Mucosa of gallbladder (tissue), 1 donor: Measurements from ENCODE around the gene CHST5. TPM values are rescaled to one million over a fixed set of nuclear protein-coding genes. Genes with fewer than 3 reads are reported as not detected.
"Not testable (repeated sequence)": the region's sequence is repeated elsewhere in the genome, so short reads cannot be mapped to it uniquely, and the experiment has no call there.

Experiments used
- DNase-seq: peaks from one replicate; pipeline ENCODE4 v3.0.0-alpha.2; 2020; ENCODE audit warnings: low spot score
- total RNA-seq: library from RNA; stranded (reverse); gene quantifications from one replicate; pipeline ENCODE4 v1.2.1, GENCODE V29; 2021
- donor health status: DM: no; HTN: no; CAD: no.

CHST5 gene
- total RNA-seq, 1 donor from 2014 or later: 0.63 TPM

DNA sequence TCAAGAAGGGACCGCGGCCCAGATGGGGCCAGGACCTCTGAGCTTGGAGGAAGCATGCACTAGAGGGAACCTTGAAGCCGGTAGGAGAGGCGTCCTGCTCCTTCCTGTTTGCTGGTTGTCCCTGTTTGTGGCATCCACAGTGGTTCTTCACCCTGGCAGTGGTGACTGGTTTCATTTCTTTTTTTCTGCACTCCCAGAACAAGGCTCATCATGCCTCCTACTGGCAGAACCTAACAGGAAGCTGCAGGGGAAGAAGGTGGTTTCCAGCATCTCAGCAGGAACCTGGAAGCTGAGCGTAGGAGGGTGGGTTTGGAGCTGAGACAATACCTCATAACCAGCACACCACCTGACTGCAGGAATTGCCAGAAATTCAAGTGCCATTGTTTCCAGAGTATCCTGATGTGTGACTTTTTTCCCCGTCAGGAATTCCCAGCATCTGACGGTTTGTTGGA, 14.3 kb upstream of the CHST5 start:
- peak; percentile 59 for DNase-seq

DNA sequence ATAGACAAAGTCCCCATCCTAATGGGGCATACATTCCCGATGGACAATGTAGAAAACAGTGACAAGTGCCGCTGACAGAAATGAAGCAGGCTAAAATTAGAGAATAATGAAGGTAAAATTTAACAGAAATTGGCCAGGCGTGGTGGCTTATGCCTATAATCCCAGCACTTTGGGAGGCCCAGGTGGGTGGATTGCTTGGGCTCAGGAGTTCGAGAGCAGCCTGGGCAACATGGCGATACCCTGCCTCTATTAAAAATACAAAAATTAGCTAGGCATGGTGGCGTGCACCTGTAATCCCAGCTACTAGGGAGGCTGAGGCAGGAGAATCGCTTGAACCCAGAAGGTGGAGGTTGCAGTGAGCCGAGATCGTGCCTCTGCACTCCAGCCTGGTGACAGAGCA, 12.5 kb upstream of the CHST5 start:
- DNase-seq: not testable (repeated sequence)

DNA sequence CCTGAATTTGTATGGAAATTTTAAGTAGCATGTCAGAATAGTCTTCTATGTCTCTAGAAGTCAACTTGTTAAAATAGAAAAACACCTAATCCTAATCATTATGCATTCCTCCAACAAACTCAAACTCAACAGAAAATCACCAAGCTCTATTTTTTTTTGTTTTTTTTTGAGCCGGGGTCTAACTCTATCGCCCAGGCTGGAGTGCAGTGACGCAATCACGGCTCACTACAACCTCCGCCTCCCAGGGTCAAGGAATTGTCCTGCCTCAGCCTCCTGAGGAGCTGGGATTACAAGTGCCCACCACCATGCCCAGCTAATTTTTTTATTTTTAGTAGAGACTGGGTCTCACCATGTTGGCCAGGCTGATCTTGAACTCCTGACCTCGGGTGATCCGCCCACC, 10.4 kb upstream of the CHST5 start:
- DNase-seq: no peak

DNA sequence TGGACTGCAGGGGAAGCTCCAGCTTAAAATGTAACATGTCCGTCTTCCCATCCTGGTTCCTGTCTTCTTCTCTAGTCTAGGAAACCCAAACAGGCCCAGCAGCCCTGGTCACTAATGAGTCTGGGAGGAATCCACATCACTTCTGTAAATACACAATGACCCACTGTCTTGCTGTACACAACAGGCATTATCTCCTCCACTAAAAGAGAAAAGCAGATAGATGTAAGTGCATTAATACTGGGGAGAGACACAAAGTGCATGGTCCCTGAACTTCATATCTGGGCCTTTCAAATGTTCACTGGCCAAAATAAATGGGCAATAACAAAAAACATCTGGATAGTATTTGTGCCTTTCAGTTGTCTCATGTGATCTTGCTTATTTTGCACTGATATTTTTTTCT, 10.0 kb upstream of the CHST5 start:
- DNase-seq: not testable (repeated sequence)

DNA sequence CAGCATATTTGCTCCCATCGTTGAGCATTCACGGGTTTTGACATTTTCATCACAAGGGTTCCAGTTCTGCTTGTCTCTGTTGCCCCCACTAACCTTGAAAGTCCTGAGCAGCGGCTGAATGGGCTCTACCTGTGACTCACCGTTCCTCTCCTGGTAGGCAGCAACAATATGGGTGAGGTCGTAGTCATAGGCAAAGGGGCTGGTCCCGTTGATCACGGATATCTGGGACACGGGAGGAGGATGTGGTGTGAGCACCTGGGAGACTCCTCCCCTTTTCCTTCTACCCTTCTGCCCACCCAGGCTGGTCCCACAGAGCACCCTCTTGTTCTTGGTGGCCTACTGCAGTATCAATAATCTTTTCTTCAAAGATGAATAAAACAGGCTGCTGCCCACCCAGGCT, 6.6 kb upstream of the CHST5 start:
- not testable (repeated sequence) for DNase-seq

DNA sequence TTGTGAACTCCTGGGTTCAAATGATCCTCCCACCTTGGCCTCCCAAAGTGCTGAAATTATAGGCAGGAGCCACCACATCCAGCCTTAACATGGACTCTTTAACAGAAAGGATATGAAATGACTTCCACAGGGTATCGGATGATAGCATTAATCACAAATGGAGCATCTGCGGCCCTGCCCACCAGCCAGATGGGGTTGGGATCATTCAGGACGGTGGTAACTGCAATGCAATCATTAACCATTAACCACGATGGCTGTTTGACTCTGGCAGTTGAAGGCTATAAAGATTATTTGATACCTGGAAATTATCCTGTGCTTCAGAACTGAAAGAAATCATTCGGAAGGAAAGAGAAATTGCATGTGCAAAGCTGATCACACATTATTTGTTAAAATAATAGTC, 5.3 kb upstream of the CHST5 start:
- DNase-seq: no peak

DNA sequence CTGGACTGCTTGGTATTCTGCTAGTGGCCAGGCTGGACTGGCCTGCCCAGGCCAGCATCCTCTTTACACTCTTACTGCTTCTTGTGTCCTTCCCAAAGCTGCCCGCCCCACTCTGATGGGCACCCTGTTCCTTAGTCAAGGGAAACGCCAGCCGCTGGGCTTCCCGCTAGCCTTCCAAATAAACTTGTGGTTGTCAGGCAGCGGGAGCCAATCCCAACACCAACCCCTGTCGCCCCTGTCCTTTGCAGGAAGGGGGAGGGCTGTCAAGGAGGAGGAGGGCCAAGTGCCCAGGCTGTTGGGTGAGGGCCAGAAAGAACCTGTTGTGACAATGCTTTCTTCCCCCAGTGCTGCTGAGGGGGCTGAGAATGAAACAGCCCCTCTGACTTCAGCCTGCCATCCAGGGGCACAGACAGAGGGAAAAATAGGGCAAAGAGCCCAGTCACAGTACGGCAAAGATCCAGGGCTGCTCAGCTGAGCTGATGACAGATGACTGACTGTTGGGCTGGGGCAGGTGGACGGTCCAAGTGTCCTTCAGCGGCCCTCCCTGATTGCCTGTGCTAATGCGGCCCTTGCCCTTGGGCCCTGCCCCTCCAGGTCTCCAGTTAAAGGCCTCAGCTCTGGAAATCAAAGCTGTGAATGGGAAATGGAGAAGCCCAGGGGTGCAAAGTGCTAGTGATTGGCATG, 3.1 kb upstream of the CHST5 start:
- DNase-seq: not testable (repeated sequence)

DNA sequence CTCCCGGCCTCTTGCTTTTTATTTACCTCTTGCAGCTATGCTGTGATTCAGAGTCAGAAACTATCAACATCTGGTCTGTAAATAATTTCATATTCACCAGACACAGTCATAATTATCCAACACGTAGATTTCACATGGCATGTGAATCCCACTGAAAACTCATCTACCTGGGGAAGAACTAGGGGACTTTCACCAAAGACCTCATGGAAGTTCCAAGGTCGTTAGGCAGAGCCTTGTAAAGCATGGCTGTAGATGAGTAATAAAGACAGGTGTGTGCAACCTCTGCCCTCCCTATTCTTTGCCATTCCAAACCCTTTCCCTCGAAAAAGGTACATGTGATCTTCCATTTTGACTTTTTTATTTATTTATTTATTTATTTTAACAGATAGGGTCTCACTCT, 1.9 kb upstream of the CHST5 start:
- no peak for DNase-seq

DNA sequence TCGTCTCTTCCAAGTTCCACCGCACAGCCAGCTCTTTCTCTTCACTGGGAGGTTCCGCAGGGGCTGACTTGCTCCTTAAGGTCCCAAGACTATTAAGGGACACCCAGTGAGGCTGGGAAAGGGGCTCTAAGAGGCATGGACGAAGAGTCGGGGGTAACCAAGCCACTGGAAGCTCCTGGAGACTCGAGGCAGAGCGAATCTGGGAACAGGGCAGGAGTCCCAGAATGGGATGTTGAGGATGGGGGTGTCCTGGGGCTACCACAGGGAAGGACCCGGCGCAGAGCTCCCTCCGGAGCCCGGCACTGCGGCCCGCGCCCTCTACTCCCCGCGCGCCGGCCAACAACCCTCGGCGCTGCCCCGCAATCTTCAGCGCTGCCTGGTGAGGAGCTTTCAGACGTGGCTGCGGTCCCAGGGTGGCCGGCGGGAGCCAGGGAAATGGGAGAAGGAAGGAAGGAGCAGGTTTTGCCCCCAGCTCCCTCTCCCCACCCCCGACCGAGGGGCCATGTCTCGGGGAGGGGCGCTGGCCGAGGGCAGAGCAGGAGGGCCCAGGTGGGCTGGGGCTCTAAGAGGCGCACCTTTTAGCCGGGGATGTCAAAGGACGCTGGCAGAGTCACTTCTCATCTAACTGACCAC, 581 bp downstream of the CHST5 start:
- DNase-seq: no peak

DNA sequence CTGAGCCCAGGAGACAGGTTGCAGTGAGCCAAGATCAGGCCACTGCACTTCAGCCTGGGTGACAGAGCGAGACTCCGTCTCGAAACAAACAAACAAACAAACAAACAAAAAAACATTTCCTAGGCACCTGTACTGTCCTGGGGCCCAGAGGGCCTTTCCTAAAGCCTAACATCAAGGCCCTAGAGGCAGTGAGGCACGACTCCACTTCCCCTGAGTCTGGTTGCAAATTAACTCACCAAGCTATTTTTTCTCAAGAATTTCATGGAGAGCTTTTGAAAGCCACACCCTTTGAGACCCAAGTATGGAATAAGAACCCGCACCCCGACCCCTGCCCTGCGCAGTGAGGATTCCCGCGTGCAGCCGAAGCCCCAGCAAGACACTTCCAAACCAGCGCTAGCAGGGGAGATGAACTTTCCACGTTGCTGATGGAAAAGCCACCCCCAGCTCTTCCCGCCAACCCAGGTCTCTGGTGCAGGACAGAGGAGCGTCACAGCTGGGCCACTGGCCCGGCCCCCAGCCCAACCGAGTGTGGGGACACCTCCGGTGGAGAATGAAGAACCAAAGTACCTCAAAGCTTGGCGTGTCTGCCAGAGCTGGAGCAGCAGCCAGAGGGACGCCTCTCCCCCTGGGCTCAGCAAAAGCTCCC, 1.2 kb downstream of the CHST5 start:
- no peak for DNase-seq

DNA sequence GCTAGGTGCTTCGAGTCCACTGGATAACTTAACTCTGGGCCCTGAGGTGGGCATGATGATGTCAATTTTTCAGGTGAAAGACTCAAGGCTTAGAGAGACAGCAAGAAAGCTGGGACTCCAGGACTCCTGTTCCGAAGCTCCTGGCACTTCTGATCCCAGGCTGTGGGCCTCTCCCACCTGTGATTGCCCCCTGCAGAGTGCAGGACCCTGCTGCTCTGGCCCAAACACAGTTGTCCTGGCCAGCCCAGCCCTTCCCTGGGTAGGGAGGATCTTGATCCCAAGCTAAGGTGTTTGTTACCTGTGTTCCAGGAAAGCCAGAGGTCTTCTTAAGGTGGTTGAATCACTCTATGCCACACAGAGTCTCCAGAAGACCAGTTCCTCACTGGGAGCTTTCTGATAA, 3.1 kb downstream of the CHST5 start:
- no peak for DNase-seq

DNA sequence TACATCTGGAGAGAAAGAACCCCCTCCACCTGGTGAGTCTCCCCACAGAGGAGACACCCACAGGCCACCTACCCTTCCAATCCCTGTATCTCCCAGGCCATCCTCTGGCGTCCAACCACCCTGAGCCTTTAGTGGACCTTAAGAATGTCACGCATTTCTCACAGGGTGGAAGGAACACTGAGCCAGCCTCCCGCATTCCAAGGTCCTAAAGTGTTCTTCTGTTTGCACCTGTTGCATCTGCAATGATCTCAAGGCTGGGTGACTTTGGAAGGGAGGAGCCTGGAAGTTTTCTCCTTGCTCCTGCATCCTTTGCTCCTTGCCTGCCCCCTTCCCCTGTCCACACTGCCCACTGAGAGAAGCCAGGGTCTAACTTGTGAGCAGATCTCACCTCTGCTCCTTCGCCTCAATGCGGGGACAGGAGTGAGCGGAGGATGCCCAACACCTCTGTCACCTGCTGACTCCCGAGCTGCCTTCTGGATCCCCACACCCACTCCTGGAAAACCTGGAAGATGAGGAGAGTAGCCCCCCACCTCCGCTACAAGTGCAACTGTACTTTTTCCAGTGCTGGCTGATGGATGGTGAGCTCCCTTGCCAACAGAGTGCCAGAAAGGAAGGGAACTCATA, 3.7 kb downstream of the CHST5 start:
- no peak for DNase-seq

DNA sequence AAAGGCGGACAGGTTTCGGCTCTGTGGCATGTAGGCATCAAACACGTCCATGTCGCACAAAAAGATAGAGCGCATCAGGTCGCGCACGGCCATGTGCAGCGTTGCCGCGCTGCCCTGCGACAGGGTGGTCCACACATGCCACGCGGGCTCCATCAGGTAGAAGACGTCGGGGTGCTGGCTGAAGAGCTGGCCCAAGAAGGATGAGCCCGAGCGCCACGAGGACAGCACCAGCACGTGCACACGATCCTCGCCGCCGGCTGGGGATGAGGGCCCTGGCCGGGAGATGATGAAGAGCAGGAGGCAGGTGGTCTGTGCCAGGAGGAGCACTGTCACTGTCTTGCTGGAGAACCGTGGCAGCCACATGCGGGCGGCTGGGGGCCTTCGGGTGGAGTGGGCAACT, 5.9 kb downstream of the CHST5 start:
- DNase-seq: no peak

DNA sequence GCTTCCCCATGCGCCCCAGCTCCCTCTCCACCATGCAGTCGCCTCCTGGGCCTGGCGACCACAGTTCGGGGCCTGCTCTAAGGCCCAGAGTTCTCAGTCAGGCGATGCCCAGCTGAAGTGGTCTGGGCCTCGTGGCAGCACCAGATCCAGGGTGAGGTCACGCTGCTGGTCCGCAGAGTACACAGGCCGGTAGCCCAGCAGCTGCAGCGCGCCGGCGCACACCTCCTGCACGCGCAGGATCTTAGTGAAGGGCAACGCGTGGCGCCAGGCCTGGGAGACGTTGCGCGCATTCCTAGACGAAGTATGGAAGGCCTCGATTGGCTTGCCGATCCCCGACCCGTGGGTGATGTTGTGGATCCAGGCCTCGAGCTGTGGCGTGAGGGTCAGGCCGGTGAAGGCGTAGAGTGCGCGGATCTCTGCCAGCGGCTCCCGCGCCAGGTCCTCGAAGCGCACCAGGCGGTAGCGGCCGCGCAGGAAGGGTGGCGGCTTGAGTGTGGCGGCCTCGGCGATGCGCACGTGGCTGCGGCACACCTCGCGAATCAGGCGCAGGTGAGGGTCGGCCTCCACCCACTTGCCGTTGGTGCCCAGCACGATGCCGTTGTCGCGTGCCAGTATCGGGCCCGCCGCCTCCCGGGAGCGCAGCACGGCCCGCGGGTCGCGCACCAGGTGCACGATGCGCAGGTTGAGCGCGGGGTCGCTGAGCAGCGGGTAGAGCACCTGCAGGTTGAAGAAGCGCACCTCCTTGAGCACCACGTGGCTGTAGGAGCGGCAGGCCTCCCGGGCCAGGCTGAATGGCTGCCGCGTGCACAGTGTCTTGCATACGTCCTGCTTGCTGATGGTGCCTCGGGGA, 6.6 kb downstream of the CHST5 start:
- DNase-seq: no peak

DNA sequence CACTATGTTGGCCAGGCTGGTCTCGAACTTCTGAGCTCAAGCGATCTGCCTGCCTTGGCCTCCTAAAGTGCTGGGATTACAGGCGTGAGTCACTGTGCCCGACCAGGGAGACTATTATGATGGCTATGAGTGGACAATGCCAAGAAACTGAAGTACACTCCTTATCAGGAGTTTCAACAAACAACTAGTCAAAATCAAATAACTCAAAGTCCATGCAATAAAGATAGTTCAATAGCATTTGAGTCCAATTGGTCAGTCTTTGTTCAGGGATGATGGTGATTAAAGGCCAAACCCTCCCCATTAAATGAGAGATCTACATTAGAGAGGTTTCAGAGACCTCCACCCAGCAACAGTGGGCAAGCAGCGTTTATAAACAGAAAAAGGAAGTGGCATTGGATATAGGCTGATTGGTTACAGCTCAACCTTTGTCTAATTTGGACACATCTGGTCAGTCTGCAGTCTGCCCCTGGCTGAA, 8.0 kb downstream of the CHST5 start:
- DNase-seq: peak; percentile 62

DNA sequence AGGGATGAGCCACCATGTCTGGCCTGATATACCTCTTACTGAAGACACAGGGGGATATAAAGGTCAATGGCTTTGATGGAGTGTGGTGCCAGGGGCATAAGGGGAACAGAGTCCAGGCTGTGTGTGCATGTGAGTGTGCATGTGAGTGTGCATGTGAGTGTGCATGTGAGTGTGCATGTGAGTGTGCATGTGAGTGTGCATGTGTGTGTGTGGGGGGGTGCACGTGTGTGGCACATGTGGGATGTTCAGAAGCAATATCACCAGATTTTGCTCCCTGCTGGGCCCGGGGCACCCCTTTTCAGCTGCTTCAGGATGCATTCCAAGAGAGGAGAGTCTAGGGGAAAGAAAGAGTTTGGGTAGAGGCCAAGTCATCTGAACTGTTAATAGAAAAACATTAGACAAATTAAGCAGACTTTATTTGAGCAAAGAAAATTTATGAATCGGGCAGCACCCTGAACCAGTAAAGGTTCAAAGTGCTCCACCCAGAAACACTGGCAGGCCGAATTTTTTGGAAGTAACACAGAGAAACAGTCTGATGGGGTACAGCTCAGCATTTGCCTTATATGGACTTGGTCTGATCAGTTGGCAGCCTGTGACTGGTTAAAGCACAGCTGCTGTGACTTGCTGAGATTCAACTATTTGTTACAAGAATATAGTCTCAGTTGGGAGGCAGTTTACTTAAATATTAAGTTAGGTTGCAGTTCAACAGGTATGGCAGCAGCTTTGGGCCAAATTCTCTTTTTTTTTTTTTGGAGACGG, 9.7 kb downstream of the CHST5 start:
- DNase-seq: no peak

DNA sequence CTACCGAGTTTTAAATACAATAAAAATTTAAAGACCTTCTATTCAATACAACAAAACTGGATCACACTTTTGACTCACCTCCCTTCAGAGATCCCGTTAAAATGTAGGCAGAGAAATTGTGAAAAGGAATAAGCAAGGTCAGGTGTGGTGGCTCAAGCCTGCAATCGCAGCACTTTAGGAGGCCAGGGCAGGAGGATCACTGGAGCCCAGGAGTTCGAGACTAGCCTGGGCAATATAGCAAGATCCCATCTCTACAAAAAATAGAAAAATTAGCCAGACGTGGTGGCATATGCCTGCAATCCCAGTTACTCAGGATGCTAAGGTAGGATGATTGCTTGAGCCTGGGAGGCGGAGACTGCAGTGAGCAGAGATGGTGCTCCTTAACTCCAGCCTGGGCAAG, 16.7 kb downstream of the CHST5 start:
- DNase-seq: no peak

DNA sequence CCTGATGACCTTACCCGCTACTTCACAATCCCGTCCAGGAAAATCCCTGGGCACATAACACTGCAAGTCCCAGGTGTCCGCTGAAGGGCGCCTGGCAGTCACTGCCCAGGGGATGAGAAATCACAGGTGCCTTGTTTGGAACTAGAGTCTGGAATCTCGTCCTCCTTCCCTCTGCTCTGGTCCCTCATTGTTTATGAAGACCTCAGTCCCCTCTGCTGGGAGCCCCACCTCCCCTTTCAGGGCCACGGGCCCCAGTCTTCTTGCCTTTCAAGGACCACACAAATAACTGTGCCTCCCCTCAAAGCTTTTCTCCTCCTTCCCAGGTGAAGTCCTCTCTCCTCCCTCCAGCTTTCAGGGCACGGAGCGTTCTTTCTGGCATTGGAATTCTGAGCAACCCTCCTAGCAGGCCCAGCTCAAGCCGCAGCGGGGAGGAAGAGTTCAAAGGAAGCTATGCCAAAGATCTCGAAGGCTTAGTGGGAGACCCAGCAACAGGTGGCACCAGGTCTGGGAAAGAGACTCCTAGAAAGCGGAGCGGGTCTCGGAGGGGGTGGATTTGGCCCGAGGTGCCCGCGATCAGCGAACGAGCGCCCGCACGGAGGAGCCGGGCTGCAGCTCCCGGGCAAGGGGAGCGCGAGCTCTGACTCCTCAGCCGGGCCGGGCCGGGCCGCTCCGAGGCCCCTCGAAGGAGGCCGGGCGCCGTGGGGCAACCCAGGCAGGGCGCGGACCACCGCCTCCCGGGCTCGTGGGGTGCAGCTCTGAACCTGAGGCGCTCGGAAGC, 19.5 kb downstream of the CHST5 start:
- DNase-seq: not testable (repeated sequence)

DNA sequence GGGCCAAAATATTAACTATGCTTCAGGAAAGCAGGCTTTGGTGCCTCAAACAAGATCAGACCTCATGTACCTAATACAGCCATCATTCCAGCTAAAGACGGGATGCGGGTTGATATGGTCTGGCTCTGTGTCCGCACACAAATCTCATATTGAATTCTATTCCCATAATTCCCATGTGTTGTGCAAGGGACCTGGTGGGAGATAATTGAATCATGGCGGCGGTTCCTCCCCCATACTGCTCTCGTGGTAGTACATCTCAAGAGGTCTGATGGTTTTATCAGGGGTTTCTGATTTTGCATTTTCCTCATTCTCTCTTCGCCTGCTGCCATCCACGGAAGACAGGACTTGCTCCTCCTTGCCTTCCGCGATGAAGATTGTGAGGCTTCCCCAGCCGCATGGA, 21.6 kb downstream of the CHST5 start:
- no peak for DNase-seq

DNA sequence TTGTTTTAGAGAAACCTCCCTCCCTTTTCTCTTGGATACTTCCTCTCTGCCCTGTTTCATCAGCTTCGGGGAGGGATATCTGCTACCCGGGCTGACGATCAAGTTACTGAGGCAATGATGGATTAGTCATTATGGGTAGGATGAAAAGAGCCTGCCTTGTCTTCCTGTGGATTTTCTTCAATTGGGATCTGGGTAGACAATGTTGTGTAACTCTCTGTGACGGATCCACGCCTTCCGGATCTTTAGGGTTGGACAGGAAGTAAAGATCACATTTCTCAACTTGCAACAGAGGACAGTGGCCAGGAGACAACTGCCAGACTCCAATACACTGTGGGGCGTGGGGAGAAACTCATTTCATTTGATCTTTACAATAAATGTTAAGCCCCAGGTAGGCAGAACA, 29.3 kb downstream of the CHST5 start:
- peak; percentile 27 for DNase-seq
